ENCODE results near the gene SETBP1. TPM values are rescaled to one million over a fixed set of nuclear protein-coding genes. Genes with fewer than 3 reads are reported as not detected.

The SETBP1 gene
- total RNA-seq, 4 donors from 2014 or later, result 7.8 to 16.6 (median 11.7) TPM

- no peak for DNase-seq (ENCODE audit: low spot score in 2 of 2)
- TF ChIP-seq POLR2A (IDR thresholded peaks at IDR 0.05), result no peak
- TF ChIP-seq, protein P1, sequence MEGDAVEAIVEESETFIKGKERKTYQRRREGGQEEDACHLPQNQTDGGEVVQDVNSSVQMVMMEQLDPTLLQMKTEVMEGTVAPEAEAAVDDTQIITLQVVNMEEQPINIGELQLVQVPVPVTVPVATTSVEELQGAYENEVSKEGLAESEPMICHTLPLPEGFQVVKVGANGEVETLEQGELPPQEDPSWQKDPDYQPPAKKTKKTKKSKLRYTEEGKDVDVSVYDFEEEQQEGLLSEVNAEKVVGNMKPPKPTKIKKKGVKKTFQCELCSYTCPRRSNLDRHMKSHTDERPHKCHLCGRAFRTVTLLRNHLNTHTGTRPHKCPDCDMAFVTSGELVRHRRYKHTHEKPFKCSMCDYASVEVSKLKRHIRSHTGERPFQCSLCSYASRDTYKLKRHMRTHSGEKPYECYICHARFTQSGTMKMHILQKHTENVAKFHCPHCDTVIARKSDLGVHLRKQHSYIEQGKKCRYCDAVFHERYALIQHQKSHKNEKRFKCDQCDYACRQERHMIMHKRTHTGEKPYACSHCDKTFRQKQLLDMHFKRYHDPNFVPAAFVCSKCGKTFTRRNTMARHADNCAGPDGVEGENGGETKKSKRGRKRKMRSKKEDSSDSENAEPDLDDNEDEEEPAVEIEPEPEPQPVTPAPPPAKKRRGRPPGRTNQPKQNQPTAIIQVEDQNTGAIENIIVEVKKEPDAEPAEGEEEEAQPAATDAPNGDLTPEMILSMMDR (IDR thresholded peaks at IDR 0.05), result no peak
- peak overlapping the region; percentile 44 for H3K4me3 ChIP-seq (ENCODE audit: low read depth, poor library complexity, severe bottlenecking)
- 2 to 3% methylated on average over 24 of the region's 24 CpGs for WGBS, 2 donors
- intact Hi-C loops (cut with DNase I; ENCODE audit: low total_unique reads), result no loop called here
These were observed 635 bp downstream of the SETBP1 start for GRCh38 chr18:44681076-44681970.

GRCh38 chr18:44682201-44682870 is 1.6 kb downstream of the SETBP1 start:
- H3K4me3 ChIP-seq (ENCODE audit: low read depth, poor library complexity, severe bottlenecking), result no peak overlapping the region
- no peak for DNase-seq (ENCODE audit: low spot score in 2 of 2)
- TF ChIP-seq, protein P1 (IDR thresholded peaks at IDR 0.05), result no peak
- no peak for TF ChIP-seq POLR2A (IDR thresholded peaks at IDR 0.05)
- intact Hi-C loops (cut with DNase I; ENCODE audit: low total_unique reads), result no loop called here
- 33 to 37% methylated on average over 12 of the region's 12 CpGs for WGBS, 2 donors

DNA sequence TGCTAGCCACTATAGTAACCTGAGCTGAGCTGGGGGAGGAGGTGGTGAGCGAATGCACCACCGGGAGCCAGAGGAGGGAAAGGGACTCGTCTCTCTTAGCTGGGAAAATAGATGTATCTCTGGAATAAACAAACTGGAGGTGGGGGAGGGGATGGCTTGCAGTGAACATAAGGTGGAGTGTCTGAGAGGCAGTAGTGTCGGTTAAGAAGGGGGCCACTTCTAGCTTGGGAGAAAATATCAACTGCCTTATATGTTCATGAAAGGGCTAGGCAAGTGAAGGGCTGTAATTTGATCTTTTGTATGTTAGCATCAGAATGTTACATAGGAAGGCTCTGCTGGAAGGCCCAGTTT is 2.2 kb downstream of the SETBP1 start:
- intact Hi-C loops (cut with DNase I; ENCODE audit: low total_unique reads), result no loop called here
- no peak overlapping the region for H3K4me3 ChIP-seq (ENCODE audit: low read depth, poor library complexity, severe bottlenecking)
- DNase-seq (ENCODE audit: low spot score in 2 of 2), result no peak
- TF ChIP-seq POLR2A (IDR thresholded peaks at IDR 0.05), result no peak
- TF ChIP-seq, protein P1 (IDR thresholded peaks at IDR 0.05), result no peak
- 65 to 70% methylated on average over 4 of the region's 4 CpGs for WGBS, 2 donors

GRCh38 chr18:44683556-44683955 is 2.9 kb downstream of the SETBP1 start:
- no peak for DNase-seq (ENCODE audit: low spot score in 2 of 2)
- H3K4me3 ChIP-seq (ENCODE audit: low read depth, poor library complexity, severe bottlenecking), result no peak overlapping the region
- intact Hi-C loops (cut with DNase I; ENCODE audit: low total_unique reads), result no loop called here
- TF ChIP-seq, protein P1 (IDR thresholded peaks at IDR 0.05), result no peak
- no peak for TF ChIP-seq POLR2A (IDR thresholded peaks at IDR 0.05)

- DNase-seq (ENCODE audit: low spot score in 2 of 2), result no peak
- intact Hi-C loops (cut with DNase I; ENCODE audit: low total_unique reads), result no loop called here
- no peak overlapping the region for H3K4me3 ChIP-seq (ENCODE audit: low read depth, poor library complexity, severe bottlenecking)
- no peak for TF ChIP-seq POLR2A (IDR thresholded peaks at IDR 0.05)
- TF ChIP-seq, protein P1 (IDR thresholded peaks at IDR 0.05), result no peak
- WGBS, 2 donors, result 88 to 91% methylated on average over 6 of the region's 6 CpGs
These were observed 4.6 kb downstream of the SETBP1 start for GRCh38 chr18:44685296-44685695.

Data from lower leg skin (tissue), 4 donors.